ENCODE data around the gene DHH.
"Not testable (repeated sequence)": the region's sequence is repeated elsewhere in the genome, so short reads cannot be mapped to it uniquely, and the experiment has no call there.

DHH gene

DNA sequence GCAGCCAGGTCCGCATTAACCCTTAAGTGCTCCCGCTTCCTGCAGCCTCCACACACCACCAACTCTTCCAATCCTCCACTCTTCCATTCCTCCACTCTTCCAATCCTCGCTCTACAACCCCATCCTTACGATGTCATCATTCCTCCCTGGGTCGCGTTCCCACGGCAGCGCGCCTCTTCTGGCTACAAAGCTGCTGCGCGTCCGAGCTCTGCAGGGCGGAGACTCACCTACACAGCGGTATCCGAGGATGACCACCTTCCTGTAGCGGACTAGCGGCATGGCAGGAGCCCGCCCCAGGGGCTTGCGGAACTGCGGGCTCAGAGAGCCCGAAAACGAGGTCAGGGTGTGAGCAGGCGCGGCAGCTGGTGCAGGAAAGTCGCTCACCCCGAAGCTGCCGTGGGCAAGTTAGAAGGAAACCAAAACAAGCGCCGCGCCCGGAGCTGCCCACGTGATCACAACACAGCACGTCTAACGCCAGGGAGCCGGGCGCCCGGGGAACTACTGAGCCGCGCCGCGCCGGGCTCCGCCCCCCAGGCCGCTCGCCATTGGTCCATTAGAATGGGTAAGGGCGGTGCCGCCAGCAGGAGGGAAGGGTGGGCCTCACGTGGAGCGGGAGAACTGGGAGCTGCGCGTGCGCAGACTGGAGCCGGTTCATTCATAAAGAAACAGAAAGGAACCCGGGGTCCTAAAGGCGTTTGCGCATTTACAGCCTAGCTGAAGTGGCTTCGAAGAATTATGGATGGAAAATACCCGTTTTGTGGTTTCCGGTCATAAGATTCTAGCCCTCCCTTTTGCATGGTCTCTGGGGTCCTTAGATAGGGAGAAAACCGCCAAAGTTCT lies 24.9 kb downstream of the DHH start, which contains the start of gene RHEBL1:
RHEBL1 (minus strand) TSS at position 473 of the 840 bp plus-strand sequence; CDS start at position 279, 194 bp downstream.
- H3K4me3 ChIP-seq (ENCODE audit: low read depth, low read length), result peak within 1 kb of the TSS; percentile 78
- TF ChIP-seq, protein P1, sequence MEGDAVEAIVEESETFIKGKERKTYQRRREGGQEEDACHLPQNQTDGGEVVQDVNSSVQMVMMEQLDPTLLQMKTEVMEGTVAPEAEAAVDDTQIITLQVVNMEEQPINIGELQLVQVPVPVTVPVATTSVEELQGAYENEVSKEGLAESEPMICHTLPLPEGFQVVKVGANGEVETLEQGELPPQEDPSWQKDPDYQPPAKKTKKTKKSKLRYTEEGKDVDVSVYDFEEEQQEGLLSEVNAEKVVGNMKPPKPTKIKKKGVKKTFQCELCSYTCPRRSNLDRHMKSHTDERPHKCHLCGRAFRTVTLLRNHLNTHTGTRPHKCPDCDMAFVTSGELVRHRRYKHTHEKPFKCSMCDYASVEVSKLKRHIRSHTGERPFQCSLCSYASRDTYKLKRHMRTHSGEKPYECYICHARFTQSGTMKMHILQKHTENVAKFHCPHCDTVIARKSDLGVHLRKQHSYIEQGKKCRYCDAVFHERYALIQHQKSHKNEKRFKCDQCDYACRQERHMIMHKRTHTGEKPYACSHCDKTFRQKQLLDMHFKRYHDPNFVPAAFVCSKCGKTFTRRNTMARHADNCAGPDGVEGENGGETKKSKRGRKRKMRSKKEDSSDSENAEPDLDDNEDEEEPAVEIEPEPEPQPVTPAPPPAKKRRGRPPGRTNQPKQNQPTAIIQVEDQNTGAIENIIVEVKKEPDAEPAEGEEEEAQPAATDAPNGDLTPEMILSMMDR (IDR thresholded peaks at IDR 0.05; ENCODE audit: borderline replicate concordance, insufficient read depth, low read depth, low read length), result peak; percentile 48; the same call in 1 of the 2 replicates

DNA sequence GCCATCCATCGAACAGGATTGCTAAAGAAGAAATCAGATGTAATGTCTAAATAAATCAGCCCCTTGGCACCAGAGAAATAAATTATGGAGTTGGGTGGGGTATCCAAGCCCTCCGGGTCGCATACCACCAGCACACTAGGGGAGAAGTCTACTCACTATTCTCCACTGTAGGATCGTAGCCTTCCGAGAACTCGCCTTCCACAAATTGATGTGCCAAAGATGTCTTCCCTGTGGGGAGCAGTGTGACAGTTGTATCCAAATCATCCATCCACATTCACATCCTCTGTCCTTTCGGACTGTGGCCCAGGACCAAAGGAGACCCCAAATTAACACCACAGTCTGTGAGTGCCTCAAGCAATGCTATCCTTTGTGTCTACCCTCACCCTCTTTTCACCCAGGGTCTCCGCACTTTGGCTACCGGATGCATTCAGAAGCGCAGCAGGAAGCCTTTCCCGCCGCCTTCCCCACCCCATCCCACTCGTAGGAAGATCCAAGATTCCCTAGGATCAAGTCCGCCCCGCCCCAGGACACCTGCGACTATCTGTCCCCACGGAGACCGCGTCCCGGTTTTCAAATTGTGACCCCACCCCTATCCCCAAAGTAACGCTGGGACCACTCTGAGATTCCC lies 25.6 kb downstream of the DHH start:
- H3K4me3 ChIP-seq (ENCODE audit: low read depth, low read length), result peak overlapping the region; percentile 78
- TF ChIP-seq, protein P1 (IDR thresholded peaks at IDR 0.05; ENCODE audit: borderline replicate concordance, insufficient read depth, low read depth, low read length), result no peak

DNA sequence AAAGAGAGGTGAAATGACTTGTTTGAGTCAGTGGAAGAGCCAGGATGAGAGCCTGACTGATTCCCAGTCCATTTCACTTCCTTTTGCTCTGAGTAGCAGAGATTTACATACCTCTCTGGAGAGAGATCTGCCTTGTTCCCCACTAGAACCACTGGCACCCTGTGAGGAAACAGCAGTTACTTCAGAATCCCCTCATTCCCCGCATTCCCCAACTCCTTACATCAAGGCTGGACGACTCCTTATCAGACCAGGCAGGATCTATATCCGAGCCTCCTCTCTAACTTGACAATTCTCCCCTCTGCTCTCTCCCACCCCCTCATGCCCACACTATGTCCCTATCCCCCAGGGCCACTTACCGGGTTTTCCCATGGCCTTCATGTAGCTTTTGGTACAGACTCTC lies 28.5 kb downstream of the DHH start:
- no peak overlapping the region for H3K4me3 ChIP-seq (ENCODE audit: low read depth, low read length)

DNA sequence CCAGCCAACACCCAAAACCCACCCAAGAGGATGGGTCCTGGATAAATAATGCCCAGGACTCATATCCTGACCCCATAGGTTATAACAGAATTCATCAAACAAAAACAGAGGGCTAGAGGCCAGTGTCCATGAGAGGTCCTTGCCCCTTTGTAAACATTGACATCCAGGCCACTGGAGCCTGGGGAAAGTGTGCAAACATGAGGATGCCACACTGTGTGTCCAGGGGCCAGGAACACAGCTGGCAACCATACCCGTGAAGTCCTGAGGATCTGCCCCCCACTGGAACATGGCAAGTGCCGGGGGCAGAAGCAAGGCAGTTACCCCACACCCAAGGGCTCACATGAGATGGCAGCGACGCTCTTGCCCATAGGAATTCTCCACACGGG lies 29.8 kb downstream of the DHH start:
- TF ChIP-seq, protein P1 (IDR thresholded peaks at IDR 0.05; ENCODE audit: borderline replicate concordance, insufficient read depth, low read depth, low read length), result no peak

More for the DNA sequence above, 28.5 kb downstream of the DHH start:
- TF ChIP-seq, protein P1 (IDR thresholded peaks at IDR 0.05; ENCODE audit: borderline replicate concordance, insufficient read depth, low read depth, low read length), result no peak

DNA sequence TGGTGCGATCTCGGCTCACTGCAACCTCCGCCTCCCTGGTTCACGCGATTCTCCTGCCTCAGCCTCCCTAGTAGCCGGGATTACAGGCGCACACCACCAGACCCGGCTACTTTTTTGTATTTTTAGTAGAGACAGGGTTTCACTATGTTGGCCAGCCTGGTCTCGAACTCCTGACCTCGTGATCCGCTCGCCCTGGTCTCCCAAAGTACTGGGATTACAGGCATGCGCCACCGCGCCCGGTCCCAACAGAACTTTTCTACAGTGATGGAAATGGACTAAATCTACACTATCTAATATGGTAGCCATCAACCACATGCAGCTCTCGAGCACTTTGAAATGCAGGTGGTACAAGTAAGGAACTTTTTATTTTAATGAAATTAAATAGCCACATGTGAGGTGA lies 32.7 kb downstream of the DHH start:
- H3K4me3 ChIP-seq (ENCODE audit: low read depth, low read length), result not testable (repeated sequence)

More for the DNA sequence above, 29.8 kb downstream of the DHH start:
- no peak overlapping the region for H3K4me3 ChIP-seq (ENCODE audit: low read depth, low read length)

DNA sequence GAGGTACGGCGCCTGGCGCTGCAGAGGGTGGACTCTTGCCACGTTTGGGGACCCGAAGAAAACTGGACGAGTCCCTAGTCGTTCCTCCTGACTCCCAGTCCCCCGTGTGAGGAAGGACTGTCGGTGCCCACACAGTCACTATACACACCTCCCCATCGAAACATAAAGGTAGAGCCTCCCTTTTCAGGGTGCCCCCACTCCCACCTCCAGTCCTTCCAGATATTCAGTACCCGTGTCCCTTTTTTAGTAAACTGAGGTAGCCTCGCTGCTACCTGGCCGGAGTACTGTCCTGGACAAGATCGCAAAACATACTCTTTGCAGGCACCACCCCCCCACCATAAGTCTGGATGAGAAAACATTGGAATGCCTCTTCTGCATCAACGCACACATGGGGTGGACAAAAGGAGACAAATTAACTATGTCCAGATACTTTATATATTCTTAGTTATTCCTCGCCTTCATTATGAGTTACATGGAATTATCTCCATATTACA lies 33.4 kb downstream of the DHH start:
- H3K4me3 ChIP-seq (ENCODE audit: low read depth, low read length), result peak overlapping the region; percentile 80
- TF ChIP-seq, protein P1 (IDR thresholded peaks at IDR 0.05; ENCODE audit: borderline replicate concordance, insufficient read depth, low read depth, low read length), result no peak

DNA sequence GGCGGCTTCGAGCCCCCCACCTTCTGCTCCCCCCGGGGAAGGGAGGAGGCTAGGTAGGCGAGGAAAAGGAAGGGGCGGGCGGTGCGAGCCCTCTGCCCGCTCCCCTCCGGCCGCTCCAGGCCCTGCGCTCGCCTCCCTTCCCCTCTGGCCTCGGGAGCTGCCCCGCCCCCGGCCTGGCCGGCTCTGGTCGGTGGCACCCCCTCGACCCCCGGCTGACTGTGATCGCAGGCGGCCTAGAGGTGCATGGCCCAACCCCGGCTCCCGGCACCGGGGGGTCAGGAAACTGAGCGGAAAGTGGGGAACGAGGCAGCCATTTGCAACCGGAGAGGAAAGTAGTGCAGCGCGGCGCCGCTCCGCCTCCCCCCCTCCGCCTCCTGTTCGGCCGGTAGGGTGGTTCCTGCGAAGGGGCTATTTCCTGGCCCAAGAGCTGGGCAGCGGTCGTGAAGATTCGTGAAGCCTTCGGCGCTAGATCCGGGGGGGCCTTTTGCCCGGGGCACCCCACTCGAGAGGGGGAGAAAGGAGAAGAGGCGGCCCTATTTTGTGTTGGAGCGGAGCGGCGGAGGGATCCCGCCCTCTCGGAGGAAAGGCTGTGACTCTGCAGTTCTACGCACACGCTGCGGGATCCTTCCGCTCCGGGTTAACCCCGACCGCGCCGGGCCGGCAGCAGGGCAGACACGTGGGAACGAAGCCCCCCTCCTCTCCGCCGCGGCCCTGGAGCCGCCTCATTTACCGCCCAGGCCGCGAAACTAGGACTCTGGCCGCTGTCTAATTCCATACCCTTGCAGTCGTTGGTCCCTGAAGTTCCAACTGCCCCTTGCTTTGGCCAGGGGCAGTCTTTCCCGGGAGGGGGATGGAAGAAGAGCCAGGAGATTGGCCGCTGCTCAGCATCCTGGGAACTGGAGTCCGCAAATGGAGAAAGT lies 34.1 kb downstream of the DHH start, which contains the start of gene KMT2D:
KMT2D (minus strand) TSS at position 558 of the 920 bp plus-strand sequence. CDS start 5,470 bp downstream, outside the sequence.
- peak within 1 kb of the TSS; percentile 80 for H3K4me3 ChIP-seq (ENCODE audit: low read depth, low read length)
- TF ChIP-seq, protein P1 (IDR thresholded peaks at IDR 0.05; ENCODE audit: borderline replicate concordance, insufficient read depth, low read depth, low read length), result 0 out of 2 replicates have a peak, but pooled peaks have one; percentile 20

Measured in GM12875 (cell line).